Fibroblast of lung (primary cell): Measurements from ENCODE around the gene IL36RN. TPM values are rescaled to one million over a fixed set of nuclear protein-coding genes. Genes with fewer than 3 reads are reported as not detected.

Experiments used
- DNase-seq, 2 donors: peaks; one replicate each; pipeline versions ENCODE4 v3.0.0 to v3.0.0-alpha.2; 2010; ENCODE audit warnings: low read depth in 2 of 2
- H2AFZ ChIP-seq: 2 replicates; pipeline ENCODE4 v1.5.1; 2012; ENCODE audit warnings: low read length, control low read depth, inconsistent platforms
- H3K27ac ChIP-seq: 2 replicates; pipeline ENCODE4 v1.5.1; 2011; ENCODE audit warnings: low read length, control low read depth; ENCODE audit not compliant: insufficient read depth
- H3K27me3 ChIP-seq: 2 replicates; pipeline ENCODE4 v1.5.1; 2011; ENCODE audit warnings: mild to moderate bottlenecking, low read length; ENCODE audit not compliant: control insufficient read depth, insufficient read depth
- H3K36me3 ChIP-seq: 2 replicates; pipeline ENCODE4 v1.5.1; 2011; ENCODE audit warnings: low read length; ENCODE audit not compliant: control insufficient read depth, insufficient read depth
- H3K4me1 ChIP-seq: 2 replicates; pipeline ENCODE4 v1.5.1; 2011; ENCODE audit warnings: low read length; ENCODE audit not compliant: control insufficient read depth, insufficient read depth; ENCODE audit errors: extremely low read depth
- H3K4me2 ChIP-seq: 2 replicates; pipeline ENCODE4 v1.5.1; 2011; ENCODE audit warnings: low read length, control low read depth; ENCODE audit not compliant: insufficient read depth; ENCODE audit errors: extremely low read depth
- H3K4me3 ChIP-seq, 4 experiments: fragments of 200-600 bp in 1 of 4; sonication (generic) in 1 of 4; replicated peaks in 1 of 4; 2 replicates each; pipeline ENCODE4 v1.5.1; 2011 to 2016; ENCODE audit warnings: low read length in 4 of 4, low read depth in 3 of 4, mild to moderate bottlenecking in 3 of 4, control low read depth in 2 of 4, inconsistent platforms in 1 of 4, mixed read lengths in 1 of 4; ENCODE audit not compliant: insufficient read depth in 1 of 4; ENCODE audit errors: control extremely low read depth in 1 of 4
- H3K79me2 ChIP-seq: 2 replicates; pipeline ENCODE4 v1.5.1; 2012; ENCODE audit warnings: mild to moderate bottlenecking, low read length, inconsistent platforms; ENCODE audit not compliant: control insufficient read depth, insufficient read depth
- H3K9ac ChIP-seq: 2 replicates; pipeline ENCODE4 v1.5.1; 2011; ENCODE audit warnings: mild to moderate bottlenecking, low read length, control low read depth; ENCODE audit not compliant: insufficient read depth
- H3K9me3 ChIP-seq: 2 replicates; pipeline ENCODE4 v1.5.1; 2012; ENCODE audit warnings: low read depth, low read length; ENCODE audit not compliant: control insufficient read depth, insufficient read depth
- H4K20me1 ChIP-seq: 2 replicates; pipeline ENCODE4 v1.5.1; 2011; ENCODE audit warnings: low read length; ENCODE audit not compliant: control insufficient read depth, insufficient read depth; ENCODE audit errors: extremely low read depth
- CTCF ChIP-seq, 2 donors: IDR thresholded peaks in 1 of 2; conservative IDR thresholded peaks in 1 of 2; 1 replicate in 1 of 2; 2 replicates in 1 of 2; pipeline ENCODE4 v1.5.1; 2011 to 2012; ENCODE audit warnings: low read length in 2 of 2, control low read depth in 1 of 2, inconsistent platforms in 1 of 2, low read depth in 1 of 2, mild to moderate bottlenecking in 1 of 2
- EZH2 ChIP-seq: IDR thresholded peaks from 2 replicates; pipeline ENCODE4 v1.5.1; 2012; ENCODE audit warnings: low read length, control low read depth, mild to moderate bottlenecking; ENCODE audit errors: missing control alignments
- polyA plus RNA-seq, 2 donors: library from polyadenylated mRNA; depleted of rRNA in 1 of 2; stranded (reverse) in 1 of 2; unstranded in 1 of 2; fragments of >200 nt; gene quantifications; 2 replicates each; pipeline ENCODE4 v1.2.1, GENCODE V29; 2011 to 2012; ENCODE audit warnings: missing spikeins in 1 of 2
- total RNA-seq: library from RNA; depleted of rRNA; stranded (reverse); fragments of >200 nt; gene quantifications from 2 replicates; pipeline ENCODE4 v1.2.1, GENCODE V29; 2014

The IL36RN gene
- total and polyA plus RNA-seq, 2 donors (not counting 1 experiment from before 2014, with no cell fraction given), result not detected

- no peak overlapping the region for H3K4me3 ChIP-seq
- no peak overlapping the region for H3K9ac ChIP-seq
- H4K20me1 ChIP-seq, result no peaks in the 10 kb centered on the region
- no peak for TF ChIP-seq CTCF (conservative IDR thresholded peaks at IDR 0.05 in 1 of 2, IDR thresholded peaks at IDR 0.05 in 1 of 2; ENCODE audit: low read depth in 1 of 2, low read length in 2 of 2)
- TF ChIP-seq EZH2, result no peak
- H2AFZ ChIP-seq, result no peak overlapping the region
- no peak overlapping the region for H3K4me2 ChIP-seq
- H3K27ac ChIP-seq, result no peak overlapping the region
- no peaks in the 10 kb centered on the region for H3K9me3 ChIP-seq
- H3K36me3 ChIP-seq, result no peaks in the 10 kb centered on the region
- no peaks in the 10 kb centered on the region for H3K4me1 ChIP-seq
- DNase-seq, result peak in 1 of 2 donors; percentile 30
- H3K79me2 ChIP-seq, result no peaks in the 10 kb centered on the region
- H3K27me3 ChIP-seq, result no peaks in the 10 kb centered on the region
Measured at GRCh38 chr2:113104054-113104611, 45.1 kb downstream of the IL36RN start.

GRCh38 chr2:113105047-113105785 lies 46.2 kb downstream of the IL36RN start:
- no peak overlapping the region for H3K27ac ChIP-seq
- DNase-seq, result peak; percentile 42 to 69

More at GRCh38 chr2:113105047-113105785, 46.2 kb downstream of the IL36RN start:
- Histone ChIP-seq H3K4me2 (no peak overlapping the region), H3K4me3 (no peak overlapping the region), H3K4me1 (no peaks in the 10 kb centered on the region), H3K9me3 (no peaks in the 10 kb centered on the region), H3K36me3 (no peaks in the 10 kb centered on the region), H3K79me2 (no peaks in the 10 kb centered on the region), H2AFZ (no peak overlapping the region), H3K9ac (no peak overlapping the region), H3K27me3 (no peaks in the 10 kb centered on the region), H4K20me1 (no peaks in the 10 kb centered on the region)
- TF ChIP-seq CTCF (conservative IDR thresholded peaks at IDR 0.05 in 1 of 2, IDR thresholded peaks at IDR 0.05 in 1 of 2; ENCODE audit: low read depth in 1 of 2, low read length in 2 of 2), result no peak
- TF ChIP-seq EZH2, result no peak
